ENCODE data around the gene PDILT.

- TF ChIP-seq CTCF (IDR thresholded peaks at IDR 0.05) (peak in 4 of 7 experiments; percentile 23 to 48 (median 39)), POLR2A (IDR thresholded peaks at IDR 0.05) (peak; percentile 12 to 21 (median 13))
These were observed 56.0 kb downstream of the PDILT start for GRCh38 chr16:20348365-20349185.

All from body of pancreas (tissue), 4 donors.